Esophagus muscularis mucosa (tissue), 4 donors: ENCODE results near the gene MRPL9. TPM values are rescaled to one million over a fixed set of nuclear protein-coding genes. Genes with fewer than 3 reads are reported as not detected.

Experiments
- DNase-seq: peaks from one replicate; pipeline ENCODE4 v3.0.0-alpha.2; 2017; ENCODE audit errors: extremely low spot score
- H3K27ac ChIP-seq, 4 donors: fragments of 200-600 bp; sonication (generic); replicated peaks in 1 of 4; 1 replicate in 3 of 4; 2 replicates in 1 of 4; pipeline ENCODE4 v1.5.1; 2016 to 2019; ENCODE audit warnings: mild to moderate bottlenecking in 1 of 4
- H3K27me3 ChIP-seq, 4 donors: fragments of 200-600 bp; sonication (generic); one replicate each; pipeline versions ENCODE4 v1.5.1 to v1.6.0; 2016 to 2019
- H3K36me3 ChIP-seq, 4 donors: fragments of 200-600 bp; sonication (generic); one replicate each; pipeline ENCODE4 v1.5.1; 2016 to 2019
- H3K4me1 ChIP-seq, 4 donors: fragments of 200-600 bp; sonication (generic); one replicate each; pipeline ENCODE4 v1.5.1; 2016 to 2019
- H3K4me3 ChIP-seq, 4 donors: fragments of 200-600 bp; sonication (generic); 1 replicate in 2 of 4; 2 replicates in 2 of 4; pipeline ENCODE4 v1.5.1; 2016 to 2019; ENCODE audit warnings: mild to moderate bottlenecking in 4 of 4, moderate library complexity in 1 of 4
- H3K9me3 ChIP-seq, 4 donors: fragments of 200-600 bp; sonication (generic); 1 replicate in 3 of 4; 2 replicates in 1 of 4; pipeline ENCODE4 v1.5.1; 2016 to 2019
- CTCF ChIP-seq, 3 experiments: fragments of 200-600 bp in 2 of 3; fragments of 450-650 bp in 1 of 3; sonication (generic) in 2 of 3; IDR thresholded peaks; one replicate each; pipeline ENCODE4 v1.5.1; 2017 to 2019; ENCODE audit warnings: antibody characterized with exemption in 3 of 3, mild to moderate bottlenecking in 2 of 3, moderate library complexity in 1 of 3
- EP300 ChIP-seq: sonication (generic); formaldehyde crosslinking; IDR thresholded peaks from one replicate; pipeline ENCODE4 v1.6.1; 2017; ENCODE audit warnings: antibody characterized with exemption
- POLR2A ChIP-seq: fragments of 450-650 bp; IDR thresholded peaks from one replicate; pipeline ENCODE4 v1.6.1; 2017; ENCODE audit warnings: antibody characterized with exemption, moderate library complexity, mild to moderate bottlenecking, low read depth
- POLR2AphosphoS5 ChIP-seq, 2 donors: sonication (generic); formaldehyde crosslinking; IDR thresholded peaks; one replicate each; pipeline ENCODE4 v1.6.1; 2017; ENCODE audit warnings: antibody characterized with exemption in 2 of 2
- WGBS: methylation state at CpG from one replicate; pipeline ENCODE4 v1.1.5; 2018; 5-methylcytosine and 5-hydroxymethylcytosine counted together
- intact Hi-C: fragments of 100-400 bp; cut with DNase I; formaldehyde crosslinking; loops from one replicate; pipeline ENCODE4 v1.15.1; 2023
- total RNA-seq, 4 donors: library from RNA; depleted of rRNA; stranded (reverse); fragments of >200 nt; gene quantifications; one replicate each; pipeline versions ENCODE4 v1.1.0 to v1.2.1, GENCODE V29; 2016

MRPL9 gene
- total RNA-seq, 4 donors from 2014 or later = 49.8 to 57.0 (median 56.5) TPM

DNA sequence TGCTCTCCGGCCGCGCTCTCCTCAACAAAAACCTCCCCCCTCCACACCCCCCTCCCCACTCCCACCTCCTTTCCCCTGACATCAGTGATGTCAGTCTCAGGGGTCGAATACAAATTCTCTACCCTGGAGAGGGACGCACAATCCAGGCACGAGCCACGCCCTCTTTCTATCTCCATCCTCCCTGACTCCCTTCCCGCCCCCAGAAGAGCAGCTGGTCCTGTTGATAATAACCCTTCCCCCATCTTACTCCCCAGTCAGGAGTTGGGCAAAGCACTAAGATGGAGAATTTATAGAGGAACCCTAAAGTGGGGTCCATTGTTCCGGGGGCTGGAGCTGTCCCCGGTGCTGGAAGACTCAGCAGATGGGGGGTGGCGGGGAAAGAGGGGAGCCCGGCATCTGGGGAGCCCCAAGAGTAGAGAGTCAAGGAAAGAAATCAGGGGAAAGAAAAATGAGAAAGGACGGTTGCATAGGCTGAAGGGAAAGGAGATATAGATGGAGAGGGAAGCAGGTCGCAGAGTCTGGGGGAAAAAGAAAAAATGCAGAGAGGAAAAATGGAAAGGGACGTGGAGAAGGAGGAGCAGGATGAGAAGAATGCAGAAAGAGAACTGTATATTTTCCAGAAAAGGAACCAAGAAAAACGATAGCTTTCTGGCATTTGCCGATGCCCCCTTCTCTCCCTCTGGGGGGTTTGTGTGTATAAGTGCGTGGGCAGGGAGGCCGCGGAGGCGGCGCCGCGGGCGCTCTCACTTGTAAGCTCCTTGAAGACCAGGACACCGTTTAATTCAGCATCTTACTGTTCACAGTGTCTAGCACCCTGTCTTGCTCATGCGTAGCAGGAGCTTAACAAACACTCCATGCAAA, 46.3 kb downstream of the MRPL9 start, which contains the start of gene CELF3:
Gene CELF3 (minus strand): TSS at position 33 of the 861 bp plus-strand sequence. CDS start 783 bp downstream, outside the sequence.
- Histone ChIP-seq H3K36me3 (no peaks in the 10 kb centered on the region), H3K9me3 (no peaks in the 10 kb centered on the region), H3K4me3 (peak within 1 kb of the TSS in 1 of 4 donors; percentile 0), H3K27ac (no peak within 1 kb of the TSS), H3K27me3 (peaks cover 0 to 29% (median 4%) of the 10 kb centered on the region in 4 donors), H3K4me1 (peaks cover 40 to 53% (median 48%) of the 10 kb centered on the region in 4 donors)
- DNase-seq = no peak
- TF ChIP-seq EP300 (no peak), POLR2AphosphoS5 (IDR thresholded peaks at IDR 0.05) (no peak), CTCF (IDR thresholded peaks at IDR 0.05) (no peak), POLR2A (no peak)
- 5% methylated on average over 27 of the region's 27 CpGs for WGBS
- intact Hi-C loops = no loop called here

- intact Hi-C loops = no loop called here
- no peaks in the 10 kb centered on the region for H3K9me3 ChIP-seq
- H3K27me3 ChIP-seq = peaks cover 0 to 29% (median 4%) of the 10 kb centered on the region in 4 donors
- peak overlapping the region in 1 of 4 donors; percentile 0 for H3K4me3 ChIP-seq
- 0% methylated on average over 2 of the region's 11 CpGs for whole genome bisulfite sequencing
- no peaks in the 10 kb centered on the region for H3K36me3 ChIP-seq
- H3K27ac ChIP-seq = no peak overlapping the region
- TF ChIP-seq CTCF (IDR thresholded peaks at IDR 0.05) (no peak), POLR2AphosphoS5 (IDR thresholded peaks at IDR 0.05) (no peak), EP300 (no peak), POLR2A (no peak)
- DNase-seq = no peak
- peaks cover 34 to 47% (median 42%) of the 10 kb centered on the region in 4 donors for H3K4me1 ChIP-seq
Observed at GRCh38 chr1:151716405-151716762, 46.9 kb downstream of the MRPL9 start.

GRCh38 chr1:151715726-151716404, 47.4 kb downstream of the MRPL9 start:
- H3K27ac ChIP-seq = no peak overlapping the region
- intact Hi-C loops = no loop called here
- WGBS = 49% methylated on average over 15 of the region's 17 CpGs
- no peak for DNase-seq
- peaks cover 0 to 29% (median 4%) of the 10 kb centered on the region in 4 donors for H3K27me3 ChIP-seq
- no peaks in the 10 kb centered on the region for H3K36me3 ChIP-seq
- no peak overlapping the region for H3K4me3 ChIP-seq
- H3K4me1 ChIP-seq = peaks cover 29 to 41% (median 38%) of the 10 kb centered on the region in 4 donors
- no peaks in the 10 kb centered on the region for H3K9me3 ChIP-seq
- TF ChIP-seq POLR2AphosphoS5 (IDR thresholded peaks at IDR 0.05) = no peak
- no peak for TF ChIP-seq EP300
- TF ChIP-seq CTCF (IDR thresholded peaks at IDR 0.05) = no peak
- no peak for TF ChIP-seq POLR2A

DNA sequence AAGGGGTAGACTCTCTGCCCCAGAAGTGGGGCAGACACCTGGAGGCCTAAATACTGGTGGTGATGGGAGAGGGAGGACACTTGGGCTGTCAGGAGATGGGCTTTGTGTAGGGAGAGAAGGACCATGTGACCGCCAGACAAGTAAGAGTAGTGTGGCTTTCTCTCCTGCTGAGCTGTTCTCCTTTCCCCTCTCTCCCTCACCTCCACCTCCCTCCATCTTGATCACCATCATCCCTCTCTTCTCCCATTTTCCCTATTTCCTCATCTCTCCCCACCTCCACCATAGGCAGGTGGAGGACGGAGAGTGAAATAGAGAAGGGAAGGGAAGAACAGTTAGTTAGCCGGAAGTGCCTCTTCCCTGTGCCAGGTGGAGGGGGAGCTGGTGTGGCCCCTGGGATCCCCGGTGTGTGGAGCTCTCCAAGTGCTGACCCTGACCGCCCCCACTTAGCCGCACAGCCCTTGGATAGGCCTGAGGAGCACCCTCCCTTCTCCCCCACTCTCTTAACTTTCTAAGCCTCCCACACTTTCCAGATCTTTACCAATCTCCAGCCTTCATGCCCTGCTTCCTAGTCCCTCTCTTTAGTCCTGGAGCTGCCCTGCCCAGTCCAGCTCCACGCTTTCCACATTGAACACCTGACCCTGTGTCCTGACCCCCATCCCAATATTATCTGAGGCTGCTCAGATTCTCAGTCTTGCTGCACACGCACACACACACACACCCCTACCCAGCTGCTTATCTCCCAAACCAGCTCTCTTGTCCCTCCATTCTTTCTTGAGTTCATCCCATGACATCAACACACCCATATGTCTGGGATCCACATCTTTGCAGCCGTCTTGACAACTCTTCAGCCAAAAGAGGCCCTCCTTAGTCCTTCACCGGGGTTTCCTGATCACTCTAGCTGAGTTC, 48.2 kb downstream of the MRPL9 start:
- peaks cover 21 to 34% (median 30%) of the 10 kb centered on the region in 4 donors for H3K4me1 ChIP-seq
- DNase-seq = no peak
- H3K36me3 ChIP-seq = no peaks in the 10 kb centered on the region
- peaks cover 0 to 29% (median 4%) of the 10 kb centered on the region in 4 donors for H3K27me3 ChIP-seq
- no peak overlapping the region for H3K4me3 ChIP-seq
- TF ChIP-seq POLR2AphosphoS5 (IDR thresholded peaks at IDR 0.05) = no peak
- TF ChIP-seq EP300 = no peak
- no peak for TF ChIP-seq CTCF (IDR thresholded peaks at IDR 0.05)
- TF ChIP-seq POLR2A = no peak
- H3K9me3 ChIP-seq = no peaks in the 10 kb centered on the region
- WGBS = 62% methylated on average over 10 of the region's 10 CpGs
- intact Hi-C loops = no loop called here
- no peak overlapping the region for H3K27ac ChIP-seq
